Mesendoderm (in vitro differentiated cells): ENCODE results near the gene FAM181A.

ENCODE experiments used
- DNase-seq: peaks from one replicate; pipeline ENCODE4 v3.0.0; 2013
- H2AK5ac ChIP-seq: 2 replicates; pipeline ENCODE4 v1.6.1; 2013; ENCODE audit warnings: low read length, inconsistent platforms
- H2BK120ac ChIP-seq: 2 replicates; pipeline ENCODE4 v1.6.1; 2013; ENCODE audit warnings: low read depth, mild to moderate bottlenecking, low read length, moderate library complexity, mixed read lengths
- H2BK15ac ChIP-seq: replicated peaks from 2 replicates; pipeline ENCODE4 v1.6.1; 2013; ENCODE audit warnings: low read depth, mild to moderate bottlenecking, moderate library complexity
- H2BK5ac ChIP-seq: 2 replicates; pipeline ENCODE4 v1.6.1; 2013; ENCODE audit warnings: low read length, inconsistent platforms
- H3K18ac ChIP-seq: 2 replicates; pipeline ENCODE4 v1.6.1; 2013; ENCODE audit warnings: mild to moderate bottlenecking, low read length, mixed read lengths
- H3K23ac ChIP-seq: one replicate; pipeline ENCODE4 v1.6.1; 2013; ENCODE audit warnings: low read length
- H3K27ac ChIP-seq: 2 replicates; pipeline ENCODE4 v1.5.1; 2013; ENCODE audit warnings: low read depth, mild to moderate bottlenecking, inconsistent platforms, low read length, moderate library complexity
- H3K27me3 ChIP-seq: 2 replicates; pipeline ENCODE4 v1.6.1; 2013; ENCODE audit warnings: low read length, control low read depth, mild to moderate bottlenecking, inconsistent platforms; ENCODE audit not compliant: insufficient read depth, poor library complexity
- H3K36me3 ChIP-seq: 2 replicates; pipeline ENCODE4 v1.6.1; 2013; ENCODE audit warnings: low read length, inconsistent platforms; ENCODE audit not compliant: control insufficient read depth, insufficient read depth
- H3K4ac ChIP-seq: one replicate; pipeline ENCODE4 v1.6.1; 2013; ENCODE audit warnings: low read depth, mild to moderate bottlenecking, low read length, moderate library complexity
- H3K4me1 ChIP-seq: 2 replicates; pipeline ENCODE4 v1.6.1; 2013; ENCODE audit warnings: low read depth, low read length, inconsistent platforms; ENCODE audit not compliant: control insufficient read depth
- H3K4me2 ChIP-seq: 2 replicates; pipeline ENCODE4 v1.6.1; 2013; ENCODE audit warnings: low read length
- H3K4me3 ChIP-seq: 2 replicates; pipeline ENCODE4 v1.5.1; 2013; ENCODE audit warnings: mild to moderate bottlenecking, low read length
- H3K56ac ChIP-seq: one replicate; pipeline ENCODE4 v1.6.1; 2013; ENCODE audit warnings: low read length
- H3K79me1 ChIP-seq: 2 replicates; pipeline ENCODE4 v1.6.1; 2013; ENCODE audit warnings: low read length, inconsistent platforms
- H3K79me2 ChIP-seq: 2 replicates; pipeline ENCODE4 v1.6.1; 2013; ENCODE audit warnings: mild to moderate bottlenecking, low read length; ENCODE audit not compliant: control insufficient read depth, insufficient read depth
- H3K9ac ChIP-seq: 2 replicates; pipeline ENCODE4 v1.6.1; 2013; ENCODE audit warnings: low read length, inconsistent platforms
- H4K5ac ChIP-seq: one replicate; pipeline ENCODE4 v1.6.1; 2013; ENCODE audit warnings: low read length
- H4K8ac ChIP-seq: one replicate; pipeline ENCODE4 v1.6.1; 2013; ENCODE audit warnings: low read depth, mild to moderate bottlenecking, control low read depth, low read length, moderate library complexity
- WGBS: extraction: QIAGEN DNeasy Blood & Tissue Kit; methylation state at CpG from one replicate; pipeline ENCODE4 v1.1.7; 2013; ENCODE audit warnings: low lambda C conversion rate, missing lambda C conversion rate; ENCODE audit not compliant: insufficient coverage; ENCODE audit errors: extremely low coverage; 5-methylcytosine and 5-hydroxymethylcytosine counted together

The FAM181A gene

GRCh38 chr14:93915070-93915705 is 12.0 kb upstream of the FAM181A start:
- Histone ChIP-seq H3K79me2 (no peaks in the 10 kb centered on the region), H4K5ac (no peak overlapping the region), H3K4me3 (no peak overlapping the region), H3K18ac (no peak overlapping the region), H3K27ac (no peak overlapping the region), H2BK15ac (no peak overlapping the region), H2BK5ac (no peak overlapping the region), H3K36me3 (no peaks in the 10 kb centered on the region), H4K8ac (no peak overlapping the region), H3K56ac (no peak overlapping the region), H2BK120ac (no peak overlapping the region), H3K79me1 (no peaks in the 10 kb centered on the region), H3K4me1 (no peaks in the 10 kb centered on the region), H2AK5ac (no peak overlapping the region), H3K23ac (no peak overlapping the region), H3K4ac (no peak overlapping the region), H3K4me2 (no peak overlapping the region), H3K9ac (no peak overlapping the region), H3K27me3 (no peaks in the 10 kb centered on the region)
- no CpG with 5 or more reads among the region's 14 CpGs for WGBS
- no peak for DNase-seq

DNA sequence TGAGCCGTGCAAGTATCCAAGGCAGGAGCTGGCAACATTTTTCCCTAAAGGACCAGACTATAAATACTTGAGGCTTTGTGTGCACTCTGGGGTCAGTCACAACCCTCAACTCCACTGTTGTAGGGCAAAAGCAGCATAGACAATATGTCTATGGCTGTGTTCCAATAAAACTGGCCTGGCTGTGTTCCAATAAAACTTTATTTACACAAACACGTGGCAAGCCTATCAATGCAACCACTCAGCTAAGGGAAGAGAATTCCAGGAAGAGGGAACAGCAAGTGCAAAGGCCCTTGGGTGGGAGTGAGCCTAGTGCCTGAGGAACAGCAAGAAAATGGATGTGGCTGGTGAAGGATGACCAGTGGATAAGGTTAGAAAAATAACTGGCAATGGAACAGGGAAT is 11.3 kb upstream of the FAM181A start:
- no CpG with 5 or more reads among the region's 2 CpGs for WGBS

DNA sequence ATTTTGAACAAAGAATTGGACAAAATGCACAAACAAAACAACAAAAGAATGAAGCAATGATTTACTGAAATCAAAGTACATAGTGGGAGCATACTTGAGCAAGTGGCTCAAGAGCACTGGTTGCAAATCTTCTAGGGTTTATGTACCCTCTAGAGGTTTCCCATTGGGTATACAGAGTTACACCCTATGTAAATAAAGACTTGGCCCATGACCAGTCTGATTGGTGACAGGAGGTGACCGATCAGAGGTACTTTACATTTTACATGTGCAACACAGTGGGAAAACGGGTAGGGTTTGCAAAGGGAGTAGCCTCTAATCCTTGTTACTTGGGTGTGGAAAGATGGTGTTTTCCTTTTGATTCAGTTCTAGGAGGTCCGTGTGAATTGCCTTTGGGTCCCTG is 10.6 kb upstream of the FAM181A start:
- Histone ChIP-seq H2BK5ac (no peak overlapping the region), H3K4me3 (no peak overlapping the region), H3K4ac (no peak overlapping the region), H2AK5ac (no peak overlapping the region), H3K9ac (no peak overlapping the region), H2BK15ac (no peak overlapping the region), H3K4me1 (no peaks in the 10 kb centered on the region), H3K27me3 (no peaks in the 10 kb centered on the region), H2BK120ac (no peak overlapping the region), H3K23ac (no peak overlapping the region), H3K79me1 (no peaks in the 10 kb centered on the region), H3K4me2 (no peak overlapping the region), H4K8ac (no peak overlapping the region), H3K56ac (no peak overlapping the region), H3K27ac (no peak overlapping the region), H3K36me3 (no peaks in the 10 kb centered on the region), H3K18ac (no peak overlapping the region), H4K5ac (no peak overlapping the region), H3K79me2 (no peaks in the 10 kb centered on the region)
- WGBS: no CpG with 5 or more reads among the region's 3 CpGs
- no peak for DNase-seq

More for the DNA sequence above, 11.3 kb upstream of the FAM181A start:
- H3K4me2 ChIP-seq: no peak overlapping the region
- H3K27me3 ChIP-seq: no peaks in the 10 kb centered on the region
- no peak overlapping the region for H3K23ac ChIP-seq
- H3K56ac ChIP-seq: no peak overlapping the region
- H3K36me3 ChIP-seq: no peaks in the 10 kb centered on the region
- no peak overlapping the region for H2BK5ac ChIP-seq
- H3K79me1 ChIP-seq: no peaks in the 10 kb centered on the region
- H3K79me2 ChIP-seq: no peaks in the 10 kb centered on the region
- H3K4ac ChIP-seq: no peak overlapping the region
- H3K4me1 ChIP-seq: no peaks in the 10 kb centered on the region
- no peak overlapping the region for H4K8ac ChIP-seq
- no peak overlapping the region for H2AK5ac ChIP-seq
- H2BK15ac ChIP-seq: no peak overlapping the region
- H2BK120ac ChIP-seq: no peak overlapping the region
- no peak overlapping the region for H4K5ac ChIP-seq
- no peak overlapping the region for H3K4me3 ChIP-seq
- H3K27ac ChIP-seq: no peak overlapping the region
- no peak for DNase-seq
- H3K9ac ChIP-seq: no peak overlapping the region
- no peak overlapping the region for H3K18ac ChIP-seq

DNA sequence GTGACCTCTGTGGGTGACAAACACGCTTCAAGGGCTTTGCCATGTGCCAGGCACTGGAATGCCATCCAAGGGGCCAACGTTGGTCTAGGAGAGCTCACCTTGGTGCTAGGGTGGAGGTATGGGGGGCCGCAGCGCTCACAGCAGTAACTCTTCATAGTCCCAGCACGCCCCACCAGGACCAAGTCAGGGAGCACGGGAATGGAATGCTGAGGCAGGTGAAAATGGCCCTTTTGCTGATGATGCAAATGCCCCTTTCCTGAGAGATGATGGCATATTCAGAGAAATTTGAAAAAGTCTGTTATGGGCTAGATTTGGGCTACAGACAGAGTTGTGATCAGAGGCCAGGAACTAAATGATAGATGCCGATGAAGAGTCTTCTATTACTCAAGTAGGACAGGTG is 10.0 kb upstream of the FAM181A start:
- Histone ChIP-seq H3K4ac (no peak overlapping the region), H4K5ac (no peak overlapping the region), H3K79me1 (no peaks in the 10 kb centered on the region), H4K8ac (no peak overlapping the region), H2BK5ac (no peak overlapping the region), H2BK15ac (no peak overlapping the region), H3K79me2 (no peaks in the 10 kb centered on the region), H3K56ac (no peak overlapping the region), H3K27me3 (no peaks in the 10 kb centered on the region), H3K4me2 (no peak overlapping the region), H3K36me3 (no peaks in the 10 kb centered on the region), H3K4me1 (no peaks in the 10 kb centered on the region), H3K4me3 (no peak overlapping the region), H3K27ac (no peak overlapping the region), H2AK5ac (no peak overlapping the region), H3K9ac (no peak overlapping the region), H3K23ac (no peak overlapping the region), H2BK120ac (no peak overlapping the region), H3K18ac (no peak overlapping the region)
- no peak for DNase-seq
- no CpG with 5 or more reads among the region's 7 CpGs for WGBS

DNA sequence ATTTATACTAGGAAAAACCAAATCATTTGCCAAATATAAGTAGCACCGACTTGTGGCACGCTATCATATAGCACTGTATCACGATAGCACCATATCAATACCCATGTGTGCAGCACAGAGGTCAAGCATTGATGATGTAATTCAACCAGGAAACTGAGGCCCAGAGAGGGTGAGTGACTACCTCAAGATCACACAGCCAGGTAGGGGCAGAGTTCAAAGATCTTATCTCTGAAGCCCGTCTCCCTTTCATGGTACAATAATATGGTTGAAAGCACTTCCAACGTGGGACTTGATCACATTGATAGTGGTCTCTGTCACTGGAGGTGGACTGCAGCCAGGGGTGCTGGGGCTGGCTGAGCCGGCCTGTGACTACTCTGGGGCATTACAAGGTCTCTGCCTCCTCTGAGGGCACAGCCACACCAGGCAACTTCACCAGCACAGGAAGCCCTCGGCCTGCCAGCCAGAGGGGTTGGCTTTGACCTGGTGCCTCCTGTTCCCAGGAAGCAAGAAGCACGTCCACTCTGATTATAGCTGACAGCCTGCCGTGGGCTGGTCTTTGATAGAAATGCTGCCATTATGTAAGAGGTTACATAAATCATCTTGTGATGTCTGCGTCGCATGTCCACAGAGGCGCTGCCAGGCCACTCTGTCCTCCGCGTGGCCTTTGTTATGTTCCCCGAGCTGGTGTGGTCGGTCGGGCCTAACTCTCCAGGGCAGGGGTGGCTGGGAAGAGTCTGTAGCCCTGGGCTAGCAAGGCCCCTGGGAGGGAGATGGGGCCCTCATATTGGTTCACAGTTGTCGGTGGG is 5.9 kb upstream of the FAM181A start:
- WGBS: no CpG with 5 or more reads among the region's 18 CpGs
- Histone ChIP-seq H2BK5ac (no peak overlapping the region), H3K79me1 (no peaks in the 10 kb centered on the region), H3K9ac (no peak overlapping the region), H3K56ac (no peak overlapping the region), H3K4ac (no peak overlapping the region), H3K4me1 (no peaks in the 10 kb centered on the region), H3K27ac (no peak overlapping the region), H2BK120ac (no peak overlapping the region), H3K23ac (no peak overlapping the region), H4K8ac (no peak overlapping the region), H2BK15ac (no peak overlapping the region), H3K18ac (no peak overlapping the region), H3K36me3 (no peaks in the 10 kb centered on the region), H3K4me3 (no peak overlapping the region), H4K5ac (no peak overlapping the region), H3K27me3 (no peaks in the 10 kb centered on the region), H3K4me2 (no peak overlapping the region), H3K79me2 (no peaks in the 10 kb centered on the region), H2AK5ac (no peak overlapping the region)
- DNase-seq: no peak
